Activated CD8-positive, alpha-beta memory T cell treated with anti-CD3 and anti-CD28 coated beads, Interleukin-2, amount 50 U/mL, for 4 hours (primary cell): ENCODE results near the gene MMP13.
"Not testable (repeated sequence)": the region's sequence is repeated elsewhere in the genome, so short reads cannot be mapped to it uniquely, and the experiment has no call there.

Experiments
- DNase-seq: peaks from one replicate; pipeline ENCODE4 v3.0.0-alpha.2; 2020

Gene MMP13

GRCh38 chr11:102934735-102935134, 20.8 kb downstream of the MMP13 start:
- DNase-seq: no peak

- DNase-seq: no peak
Observed at GRCh38 chr11:102933627-102934026, 21.9 kb downstream of the MMP13 start.

- no peak for DNase-seq
Observed at GRCh38 chr11:102932678-102933077, 22.9 kb downstream of the MMP13 start.

GRCh38 chr11:102930451-102930850, 25.1 kb downstream of the MMP13 start:
- DNase-seq: no peak

- DNase-seq: no peak
Observed at GRCh38 chr11:102929972-102930371, 25.6 kb downstream of the MMP13 start.

- no peak for DNase-seq
Observed at GRCh38 chr11:102929166-102929565, 26.4 kb downstream of the MMP13 start.

- DNase-seq: no peak
Observed at GRCh38 chr11:102928247-102928646, 27.3 kb downstream of the MMP13 start.

GRCh38 chr11:102927624-102927990, 27.9 kb downstream of the MMP13 start:
- no peak for DNase-seq

- DNase-seq: no peak
Observed at GRCh38 chr11:102926961-102927623, 28.4 kb downstream of the MMP13 start.

GRCh38 chr11:102926517-102926916, 29.0 kb downstream of the MMP13 start:
- DNase-seq: no peak

- no peak for DNase-seq
Observed at GRCh38 chr11:102925988-102926387, 29.5 kb downstream of the MMP13 start.

- no peak for DNase-seq
Observed at GRCh38 chr11:102924851-102925380, 30.6 kb downstream of the MMP13 start.

- DNase-seq: no peak
Observed at GRCh38 chr11:102921587-102922220, 33.8 kb downstream of the MMP13 start.

- no peak for DNase-seq
Observed at GRCh38 chr11:102920118-102920684, 35.3 kb downstream of the MMP13 start.

- DNase-seq: no peak
Observed at GRCh38 chr11:102915044-102915375, 40.5 kb downstream of the MMP13 start.

GRCh38 chr11:102914238-102915043, 41.1 kb downstream of the MMP13 start:
- no peak for DNase-seq

- DNase-seq: no peak
Observed at GRCh38 chr11:102912482-102912830, 43.1 kb downstream of the MMP13 start.

- DNase-seq: no peak
Observed at GRCh38 chr11:102911758-102912481, 43.6 kb downstream of the MMP13 start.

- DNase-seq: not testable (repeated sequence)
Observed at GRCh38 chr11:102905848-102906247, 49.7 kb downstream of the MMP13 start.

- not testable (repeated sequence) for DNase-seq
Observed at GRCh38 chr11:102903895-102904294, 51.6 kb downstream of the MMP13 start.

GRCh38 chr11:102900346-102900745, 55.2 kb downstream of the MMP13 start:
- DNase-seq: no peak
